OCI-LY7 (cell line): ENCODE data around the gene RAB3C. TPM values are rescaled to one million over a fixed set of nuclear protein-coding genes. Genes with fewer than 3 reads are reported as not detected.
"Not testable (repeated sequence)": the region's sequence is repeated elsewhere in the genome, so short reads cannot be mapped to it uniquely, and the experiment has no call there.

Experiments
- BruUV-seq: library from RNA; stranded (reverse); fragments of 400-500 nt; replicated peaks from 2 replicates; lab custom pipeline; 2021; lab: Mats Ljungman, UMichigan
- CTCF ChIA-PET: fragments of 300-600 bp; sonication (Branson Sonifier 250); formaldehyde crosslinking; loops from one replicate; lab custom pipeline; 2022; ENCODE audit warnings: antibody characterized with exemption; ENCODE audit not compliant: unreplicated experiment; lab: Charles Lee
- POLR2A ChIA-PET: fragments of 300-600 bp; sonication (Branson Sonifier 250); formaldehyde crosslinking; loops from one replicate; lab custom pipeline; 2022; ENCODE audit warnings: antibody characterized with exemption; lab: Charles Lee
- DNase-seq: peaks from one replicate; pipeline ENCODE4 v3.0.0-alpha.2; 2015; ENCODE audit warnings: low spot score
- H2AFZ ChIP-seq: fragments of 200-600 bp; sonication (generic), shearing (Covaris generic); 2 replicates; pipeline ENCODE4 v1.6.1; 2014; ENCODE audit warnings: mild to moderate bottlenecking, antibody characterized with exemption, low read length, moderate library complexity
- H3K27ac ChIP-seq: fragments of 200-600 bp; sonication (generic); 2 replicates; pipeline ENCODE4 v1.5.1; 2014; ENCODE audit warnings: mixed run types, low read depth, mild to moderate bottlenecking, moderate library complexity, low read length, inconsistent platforms; ENCODE audit not compliant: poor library complexity, severe bottlenecking
- H3K36me3 ChIP-seq: fragments of 200-600 bp; sonication (generic); 2 replicates; pipeline ENCODE4 v1.6.1; 2014; ENCODE audit warnings: mild to moderate bottlenecking, antibody characterized with exemption, low read length, moderate library complexity, mixed read lengths; ENCODE audit not compliant: insufficient read depth
- H3K4me1 ChIP-seq: fragments of 200-600 bp; sonication (generic); 2 replicates; pipeline ENCODE4 v1.5.1; 2014; ENCODE audit warnings: mild to moderate bottlenecking, low read length; ENCODE audit not compliant: insufficient read depth, poor library complexity, severe bottlenecking
- H3K4me2 ChIP-seq: fragments of 200-600 bp; sonication (generic); 2 replicates; pipeline ENCODE4 v1.6.1; 2014; ENCODE audit warnings: mild to moderate bottlenecking, low read length
- H3K4me3 ChIP-seq: fragments of 200-600 bp; sonication (generic); 2 replicates; pipeline ENCODE4 v1.5.1; 2014; ENCODE audit warnings: mild to moderate bottlenecking, low read depth, low read length; ENCODE audit not compliant: poor library complexity, severe bottlenecking
- H3K79me2 ChIP-seq: fragments of 200-600 bp; sonication (generic); 2 replicates; pipeline ENCODE4 v1.6.1; 2016; ENCODE audit warnings: low read depth, mild to moderate bottlenecking, low read length, moderate library complexity, mixed read lengths; ENCODE audit not compliant: insufficient read depth
- H3K9me2 ChIP-seq: fragments of 200-600 bp; sonication (generic); 2 replicates; pipeline ENCODE4 v1.6.1; 2016; ENCODE audit warnings: mild to moderate bottlenecking, low read length, mixed read lengths; ENCODE audit not compliant: insufficient read depth
- H3K9me3 ChIP-seq: fragments of 200-600 bp; sonication (generic); 2 replicates; pipeline ENCODE4 v1.6.1; 2014; ENCODE audit warnings: mild to moderate bottlenecking, mixed run types, low read length, mixed read lengths
- H4K20me1 ChIP-seq: fragments of 200-600 bp; sonication (generic); 2 replicates; pipeline ENCODE4 v1.6.1; 2014; ENCODE audit warnings: mild to moderate bottlenecking, antibody characterized with exemption, low read length, moderate library complexity, mixed read lengths; ENCODE audit not compliant: insufficient read depth
- CTCF ChIP-seq: fragments of 200-600 bp; sonication (generic); conservative IDR thresholded peaks from 2 replicates; pipeline ENCODE4 v1.5.1; 2014; ENCODE audit warnings: mild to moderate bottlenecking, antibody characterized with exemption, low read length, moderate library complexity, mixed read lengths
- EZH2phosphoT487 ChIP-seq: fragments of 200-600 bp; sonication (generic); IDR thresholded peaks from 2 replicates; pipeline ENCODE4 v1.6.1; 2018; ENCODE audit warnings: low read depth, borderline replicate concordance, mild to moderate bottlenecking, mixed run types, antibody characterized with exemption, low read length, moderate library complexity, mixed read lengths
- intact Hi-C: fragments of 100-400 bp; cut with micrococcal nuclease; formaldehyde crosslinking; loops from one replicate; pipeline ENCODE4 v1.10.0; 2022; ENCODE audit not compliant: unreplicated experiment
- total RNA-seq, 2 experiments: library from RNA; depleted of rRNA in 1 of 2; stranded (reverse); fragments of >200 nt in 1 of 2; shearing (Covaris generic) in 1 of 2; gene quantifications; 2 replicates each; pipeline ENCODE4 v1.2.3, GENCODE V29; 2014 to 2022

The RAB3C gene
- total RNA-seq, 2 experiments from 2014 or later: not detected

- DNase-seq: no peak
- ChIA-PET CTCF (no interaction called here), POLR2A (no interaction called here)
- TF ChIP-seq CTCF (no peak), EZH2phosphoT487 (no peak)
- Histone ChIP-seq H3K27ac (no peak overlapping the region), H3K79me2 (no peaks in the 10 kb centered on the region), H3K9me3 (no peaks in the 10 kb centered on the region), H4K20me1 (no peaks in the 10 kb centered on the region), H3K9me2 (no peaks in the 10 kb centered on the region), H3K4me3 (no peak overlapping the region), H3K4me1 (no peaks in the 10 kb centered on the region), H3K4me2 (no peak overlapping the region), H2AFZ (no peak overlapping the region), H3K36me3 (no peaks in the 10 kb centered on the region)
- intact Hi-C loops: no loop called here
- BruUV-seq: no TSS peak
Measured at GRCh38 chr5:58703925-58704555, 121.2 kb downstream of the RAB3C start.

- intact Hi-C loops: no loop called here
- Histone ChIP-seq H3K79me2 (no peaks in the 10 kb centered on the region), H3K4me3 (no peak overlapping the region), H3K27ac (no peak overlapping the region), H3K4me2 (no peak overlapping the region), H4K20me1 (no peaks in the 10 kb centered on the region), H3K4me1 (no peaks in the 10 kb centered on the region), H3K36me3 (no peaks in the 10 kb centered on the region), H2AFZ (no peak overlapping the region), H3K9me3 (no peaks in the 10 kb centered on the region), H3K9me2 (no peaks in the 10 kb centered on the region)
- POLR2A ChIA-PET: no interaction called here
- TF ChIP-seq EZH2phosphoT487 (no peak), CTCF (no peak)
- CTCF ChIA-PET: no interaction called here
- no peak for DNase-seq
- BruUV-seq: no TSS peak
Measured at GRCh38 chr5:58706736-58707135, 123.9 kb downstream of the RAB3C start.

- ChIA-PET CTCF (no interaction called here), POLR2A (no interaction called here)
- Histone ChIP-seq H3K9me3 (no peaks in the 10 kb centered on the region), H3K4me3 (no peak overlapping the region), H3K4me1 (no peaks in the 10 kb centered on the region), H4K20me1 (no peaks in the 10 kb centered on the region), H3K79me2 (no peaks in the 10 kb centered on the region), H3K4me2 (no peak overlapping the region), H3K27ac (no peak overlapping the region), H3K36me3 (no peaks in the 10 kb centered on the region), H2AFZ (no peak overlapping the region), H3K9me2 (no peaks in the 10 kb centered on the region)
- intact Hi-C loops: no loop called here
- no peak for TF ChIP-seq EZH2phosphoT487
- no peak for TF ChIP-seq CTCF
- BruUV-seq: no TSS peak
- DNase-seq: no peak
Measured at GRCh38 chr5:58708456-58708855, 125.6 kb downstream of the RAB3C start.

- CTCF ChIA-PET, H3K27ac ChIP-seq, H3K9me2 ChIP-seq, DNase-seq, H4K20me1 ChIP-seq, intact Hi-C loops, H2AFZ ChIP-seq, BruUV-seq, H3K36me3 ChIP-seq, H3K9me3 ChIP-seq, H3K4me2 ChIP-seq, H3K4me1 ChIP-seq, H3K79me2 ChIP-seq, H3K4me3 ChIP-seq: not testable (repeated sequence)
- POLR2A ChIA-PET: interaction anchor here (0.6 kb wide), 1 partner anchor 778 kb away, joined by 8 read pairs; no protein-coding TSS in a partner anchor
Measured at GRCh38 chr5:58710425-58710824, 127.5 kb downstream of the RAB3C start.
